H1 (cell line): ENCODE measurements around the gene VWA3B. TPM values are rescaled to one million over a fixed set of nuclear protein-coding genes. Genes with fewer than 3 reads are reported as not detected.

ENCODE experiments used
- E2F6 ChIP-seq: IDR thresholded peaks from 2 replicates; pipeline ENCODE4 v1.6.1; 2012; ENCODE audit warnings: inconsistent platforms
- KDM1A ChIP-seq: fragments of 200-600, 300-600 bp; sonication (generic); IDR thresholded peaks from 2 replicates; pipeline ENCODE4 v1.7.1; 2016; ENCODE audit warnings: mild to moderate bottlenecking, low read length, borderline replicate concordance
- MAFK ChIP-seq: IDR thresholded peaks from 2 replicates; pipeline ENCODE4 v1.6.1; 2012; ENCODE audit warnings: low read depth, mild to moderate bottlenecking, improper control_type of control experiment, low read length
- SP1 ChIP-seq: IDR thresholded peaks from 2 replicates; pipeline ENCODE4 v1.6.1; 2011; ENCODE audit warnings: low read depth, low read length
- polyA plus RNA-seq, 7 experiments: library from polyadenylated mRNA; depleted of rRNA in 3 of 7; stranded (reverse) in 5 of 7; unstranded in 2 of 7; fragments of >200 nt in 5 of 7; fragments of 200-250 nt in 2 of 7; gene quantifications; 1 replicate in 5 of 7; 2 replicates in 1 of 7; 4 replicates in 1 of 7; pipeline versions ENCODE4 v1.2.1 to v1.2.3, GENCODE V29; 2011 to 2013; ENCODE audit warnings: missing spikeins in 2 of 7, mixed read lengths in 2 of 7
- total RNA-seq: library from RNA; stranded (reverse); fragmentation: NEBNext Ultra II Directional; extraction: Animal tissue kit (Norgen Biotek cat#: 25700); gene quantifications from 2 replicates; pipeline ENCODE4 v1.2.1, GENCODE V29; 2021

The VWA3B gene
- total and polyA plus RNA-seq, 2 of the 8 experiments (the other 6 are each of a cell fraction or from before 2014, with no cell fraction given) = not detected

- TF ChIP-seq E2F6 (no peak), MAFK (no peak), SP1 (no peak), KDM1A (no peak)
Observed at GRCh38 chr2:98242003-98242402, 155.0 kb downstream of the VWA3B start (continued).
